ENCODE results near the gene DOK7. TPM values are rescaled to one million over a fixed set of nuclear protein-coding genes. Genes with fewer than 3 reads are reported as not detected.

DOK7 gene
- total RNA-seq, 1 donor from 2014 or later, result 4.8 TPM

- Mint-ChIP-seq H3K27ac (no peak overlapping the region), H3K4me1 (no peaks in the 10 kb centered on the region), H3K4me3 (no peak overlapping the region), H3K27me3 (ENCODE audit: low read depth) (peaks cover 1% of the 10 kb centered on the region), H3K9me3 (no peaks in the 10 kb centered on the region), H3K36me3 (peaks cover 5% of the 10 kb centered on the region)
- TF ChIP-seq CTCF (IDR thresholded peaks at IDR 0.05; ENCODE audit: unreplicated experiment), result no peak
- DNase-seq (ENCODE audit: low spot score in 2 of 2, unreplicated experiment in 2 of 2), result no peak
Measured at GRCh38 chr4:3500634-3501101, 37.6 kb downstream of the DOK7 start.

GRCh38 chr4:3501126-3501824 is 38.2 kb downstream of the DOK7 start:
- DNase-seq (ENCODE audit: low spot score in 2 of 2, unreplicated experiment in 2 of 2), result no peak
- H3K9me3 Mint-ChIP-seq, result no peaks in the 10 kb centered on the region
- no peak overlapping the region for H3K4me3 Mint-ChIP-seq
- H3K27me3 Mint-ChIP-seq (ENCODE audit: low read depth), result peaks cover 1% of the 10 kb centered on the region
- no peaks in the 10 kb centered on the region for H3K4me1 Mint-ChIP-seq
- peaks cover 5% of the 10 kb centered on the region for H3K36me3 Mint-ChIP-seq
- TF ChIP-seq CTCF (IDR thresholded peaks at IDR 0.05; ENCODE audit: unreplicated experiment), result no peak
- H3K27ac Mint-ChIP-seq, result no peak overlapping the region

GRCh38 chr4:3501825-3502425 is 38.8 kb downstream of the DOK7 start:
- Mint-ChIP-seq H3K4me1 (no peaks in the 10 kb centered on the region), H3K4me3 (no peak overlapping the region), H3K36me3 (peaks cover 8% of the 10 kb centered on the region), H3K27ac (no peak overlapping the region), H3K9me3 (no peaks in the 10 kb centered on the region), H3K27me3 (ENCODE audit: low read depth) (peaks cover under 1% of the 10 kb centered on the region)
- TF ChIP-seq CTCF (IDR thresholded peaks at IDR 0.05; ENCODE audit: unreplicated experiment), result no peak
- no peak for DNase-seq (ENCODE audit: low spot score in 2 of 2, unreplicated experiment in 2 of 2)

- H3K27me3 Mint-ChIP-seq (ENCODE audit: low read depth), result no peaks in the 10 kb centered on the region
- TF ChIP-seq CTCF (IDR thresholded peaks at IDR 0.05; ENCODE audit: unreplicated experiment), result no peak
- H3K27ac Mint-ChIP-seq, result no peak overlapping the region
- H3K36me3 Mint-ChIP-seq, result peaks cover 17% of the 10 kb centered on the region
- no peak for DNase-seq (ENCODE audit: low spot score in 2 of 2, unreplicated experiment in 2 of 2)
- no peaks in the 10 kb centered on the region for H3K4me1 Mint-ChIP-seq
- no peak overlapping the region for H3K4me3 Mint-ChIP-seq
- no peaks in the 10 kb centered on the region for H3K9me3 Mint-ChIP-seq
Measured at GRCh38 chr4:3502941-3503936, 40.1 kb downstream of the DOK7 start.

GRCh38 chr4:3505231-3505630 is 42.1 kb downstream of the DOK7 start:
- H3K4me1 Mint-ChIP-seq, result no peaks in the 10 kb centered on the region
- no peaks in the 10 kb centered on the region for H3K27me3 Mint-ChIP-seq (ENCODE audit: low read depth)
- H3K36me3 Mint-ChIP-seq, result peaks cover 28% of the 10 kb centered on the region
- no peak for TF ChIP-seq CTCF (IDR thresholded peaks at IDR 0.05; ENCODE audit: unreplicated experiment)
- no peaks in the 10 kb centered on the region for H3K9me3 Mint-ChIP-seq
- no peak overlapping the region for H3K4me3 Mint-ChIP-seq
- no peak overlapping the region for H3K27ac Mint-ChIP-seq
- DNase-seq (ENCODE audit: low spot score in 2 of 2, unreplicated experiment in 2 of 2), result no peak

Data from mesothelial cell of epicardium (in vitro differentiated cells).